ENCODE results near the gene MDK. TPM values are rescaled to one million over a fixed set of nuclear protein-coding genes. Genes with fewer than 3 reads are reported as not detected.

Gene MDK
- total RNA-seq, 1 donor from 2014 or later: 0.55 TPM

GRCh38 chr11:46338636-46338987, 42.9 kb upstream of the MDK start:
- ChIA-PET POLR2A (interaction anchor here (0.6 kb wide), 1 partner anchor 112 kb away, joined by 8 read pairs; no protein-coding TSS in a partner anchor), CTCF (no interaction called here)
- H3K27me3 Mint-ChIP-seq: peaks cover 38% of the 10 kb centered on the region
- no peaks in the 10 kb centered on the region for H3K9me3 Mint-ChIP-seq
- no peak overlapping the region for H3K27ac Mint-ChIP-seq
- DNase-seq (no peak), ATAC-seq (ENCODE audit: low read depth) (no peak)
- no peak overlapping the region for H3K4me3 Mint-ChIP-seq
- intact Hi-C loops (cut with micrococcal nuclease): no loop called here
- H3K36me3 Mint-ChIP-seq (ENCODE audit: low read depth): no peaks in the 10 kb centered on the region
- no peak for TF ChIP-seq CTCF (IDR thresholded peaks at IDR 0.05)
- H3K4me1 Mint-ChIP-seq: peaks cover 1% of the 10 kb centered on the region

GRCh38 chr11:46338988-46339666, 42.3 kb upstream of the MDK start:
- H3K4me1 Mint-ChIP-seq: no peaks in the 10 kb centered on the region
- H3K9me3 Mint-ChIP-seq: no peaks in the 10 kb centered on the region
- CTCF ChIA-PET: no interaction called here
- TF ChIP-seq CTCF (IDR thresholded peaks at IDR 0.05): no peak
- H3K27ac Mint-ChIP-seq: no peak overlapping the region
- no peaks in the 10 kb centered on the region for H3K36me3 Mint-ChIP-seq (ENCODE audit: low read depth)
- intact Hi-C loops (cut with micrococcal nuclease): no loop called here
- peaks cover 33% of the 10 kb centered on the region for H3K27me3 Mint-ChIP-seq
- no peak overlapping the region for H3K4me3 Mint-ChIP-seq
- DNase-seq (no peak), ATAC-seq (ENCODE audit: low read depth) (no peak)
- POLR2A ChIA-PET: interaction anchor here (0.6 kb wide), 1 partner anchor 111 kb away, joined by 8 read pairs; no protein-coding TSS in a partner anchor

DNA sequence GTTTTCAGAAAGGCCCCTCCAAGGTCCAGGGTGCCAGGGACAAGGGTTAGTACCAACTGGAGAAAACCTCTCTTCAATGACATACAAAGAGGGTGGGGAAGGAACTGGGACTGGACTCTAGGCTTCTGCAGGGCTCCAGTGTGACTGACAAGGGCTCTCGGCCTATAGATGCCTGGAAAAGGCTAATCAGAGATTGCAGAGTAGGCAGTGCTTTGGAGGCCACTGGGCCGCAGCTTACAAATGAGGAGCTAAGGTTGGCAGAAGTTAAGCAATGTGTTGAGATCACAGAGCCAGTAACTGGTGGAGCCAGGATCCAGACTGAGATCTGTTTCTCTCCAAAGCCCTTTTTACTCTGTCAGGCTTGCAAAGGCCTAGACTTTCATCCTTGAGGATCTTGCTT, 41.7 kb upstream of the MDK start:
- Mint-ChIP-seq H3K27ac (no peak overlapping the region), H3K4me1 (peaks cover 2% of the 10 kb centered on the region), H3K9me3 (no peaks in the 10 kb centered on the region), H3K36me3 (ENCODE audit: low read depth) (no peaks in the 10 kb centered on the region), H3K4me3 (no peak overlapping the region), H3K27me3 (peaks cover 26% of the 10 kb centered on the region)
- DNase-seq (no peak), ATAC-seq (ENCODE audit: low read depth) (no peak)
- CTCF ChIA-PET: interaction anchor here (1.2 kb wide), 1 partner anchor 9 kb away, joined by 3 read pairs; no protein-coding TSS in a partner anchor
- TF ChIP-seq CTCF (IDR thresholded peaks at IDR 0.05): no peak
- intact Hi-C loops (cut with micrococcal nuclease): no loop called here
- POLR2A ChIA-PET: no interaction called here

GRCh38 chr11:46341454-46341853, 40.0 kb upstream of the MDK start:
- H3K27ac Mint-ChIP-seq: no peak overlapping the region
- peaks cover 18% of the 10 kb centered on the region for H3K4me1 Mint-ChIP-seq
- no peak overlapping the region for H3K4me3 Mint-ChIP-seq
- CTCF ChIA-PET: no interaction called here
- DNase-seq: no peak
- no peak for TF ChIP-seq CTCF (IDR thresholded peaks at IDR 0.05)
- no peaks in the 10 kb centered on the region for H3K36me3 Mint-ChIP-seq (ENCODE audit: low read depth)
- POLR2A ChIA-PET: no interaction called here
- intact Hi-C loops (cut with micrococcal nuclease): no loop called here
- no peak for ATAC-seq (ENCODE audit: low read depth)
- H3K27me3 Mint-ChIP-seq: peaks cover 16% of the 10 kb centered on the region
- H3K9me3 Mint-ChIP-seq: no peaks in the 10 kb centered on the region

DNA sequence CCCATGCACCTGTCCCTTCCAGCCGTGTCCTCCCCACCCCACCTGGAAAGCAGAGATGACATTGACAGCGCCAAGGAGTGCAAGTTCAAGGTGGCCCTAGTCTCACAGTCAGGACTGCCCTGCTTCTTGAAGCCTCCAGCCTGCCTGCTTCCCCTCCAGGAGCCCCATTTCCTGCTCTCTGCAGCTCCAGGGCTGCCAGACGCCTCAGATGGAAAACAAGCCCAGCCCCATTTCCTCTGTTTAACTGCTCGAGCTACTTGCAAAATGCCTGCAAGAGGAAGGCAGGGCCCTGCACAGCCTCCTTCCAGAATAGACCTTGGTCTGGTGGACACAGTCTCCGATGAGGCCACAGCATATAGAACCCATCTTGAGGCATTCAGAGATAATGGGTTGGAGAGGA, 39.2 kb upstream of the MDK start:
- DNase-seq (no peak), ATAC-seq (ENCODE audit: low read depth) (no peak)
- intact Hi-C loops (cut with micrococcal nuclease): no loop called here
- peaks cover 24% of the 10 kb centered on the region for H3K4me1 Mint-ChIP-seq
- TF ChIP-seq CTCF (IDR thresholded peaks at IDR 0.05): no peak
- peaks cover 13% of the 10 kb centered on the region for H3K27me3 Mint-ChIP-seq
- no peak overlapping the region for H3K4me3 Mint-ChIP-seq
- H3K27ac Mint-ChIP-seq: no peak overlapping the region
- no peaks in the 10 kb centered on the region for H3K9me3 Mint-ChIP-seq
- ChIA-PET POLR2A (no interaction called here), CTCF (no interaction called here)
- H3K36me3 Mint-ChIP-seq (ENCODE audit: low read depth): peaks cover 3% of the 10 kb centered on the region
